Nephron progenitor cell (in vitro differentiated cells): ENCODE data around the gene LRRC23.

Source experiments
- DNase-seq: peaks from one replicate; pipeline ENCODE4 v3.0.0; 2021
- H3K27ac Mint-ChIP-seq: 2 replicates; pipeline ENCODE4 v1.8.0; 2021; ENCODE audit warnings: mild to moderate bottlenecking, moderate library complexity, mixed read lengths
- H3K27me3 Mint-ChIP-seq: 2 replicates; pipeline ENCODE4 v1.8.0; 2021; ENCODE audit warnings: mild to moderate bottlenecking, low read depth, mixed read lengths; ENCODE audit not compliant: poor library complexity
- H3K36me3 Mint-ChIP-seq: 2 replicates; pipeline ENCODE4 v1.8.0; 2021; ENCODE audit warnings: low read depth, mixed read lengths
- H3K4me1 Mint-ChIP-seq: 2 replicates; pipeline ENCODE4 v1.8.0; 2021; ENCODE audit warnings: mixed read lengths
- H3K4me3 Mint-ChIP-seq: 2 replicates; pipeline ENCODE4 v1.8.0; 2021; ENCODE audit warnings: mild to moderate bottlenecking, moderate library complexity, mixed read lengths
- H3K9me3 Mint-ChIP-seq: 2 replicates; pipeline ENCODE4 v1.8.0; 2021; ENCODE audit warnings: mild to moderate bottlenecking, moderate library complexity, mixed read lengths
- TF ChIP-seq, protein P1 (sequence below): fragments of 200-600 bp; sonication (generic); IDR thresholded peaks from 2 replicates; pipeline ENCODE4 v1.5.0; 2021; ENCODE audit warnings: antibody characterized with exemption

LRRC23 gene

DNA sequence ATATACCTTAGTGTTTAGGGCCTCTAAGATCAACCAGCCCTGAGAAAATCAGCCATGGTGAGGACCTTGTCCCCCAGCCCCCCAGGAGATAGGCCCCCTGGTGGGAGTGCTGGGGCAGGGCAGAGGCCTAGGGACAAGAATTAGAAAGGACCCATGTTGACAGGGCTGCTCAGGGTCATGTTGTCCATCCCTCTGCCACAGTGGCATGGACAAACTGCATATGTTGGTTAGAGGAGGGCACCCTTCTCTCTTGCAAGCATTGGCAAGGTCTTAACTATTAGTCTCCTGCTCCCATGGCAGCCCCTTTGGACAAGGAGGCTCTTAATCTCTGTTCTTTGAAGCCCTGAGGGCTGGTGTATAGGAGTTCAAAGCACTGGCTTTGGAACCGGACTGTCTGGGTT is 45.8 kb downstream of the LRRC23 start:
- no peaks in the 10 kb centered on the region for H3K9me3 Mint-ChIP-seq
- no peak for DNase-seq
- no peaks in the 10 kb centered on the region for H3K27me3 Mint-ChIP-seq
- no peak overlapping the region for H3K27ac Mint-ChIP-seq
- no peaks in the 10 kb centered on the region for H3K36me3 Mint-ChIP-seq
- no peak overlapping the region for H3K4me3 Mint-ChIP-seq
- peaks cover 49% of the 10 kb centered on the region for H3K4me1 Mint-ChIP-seq
- TF ChIP-seq, protein P1, sequence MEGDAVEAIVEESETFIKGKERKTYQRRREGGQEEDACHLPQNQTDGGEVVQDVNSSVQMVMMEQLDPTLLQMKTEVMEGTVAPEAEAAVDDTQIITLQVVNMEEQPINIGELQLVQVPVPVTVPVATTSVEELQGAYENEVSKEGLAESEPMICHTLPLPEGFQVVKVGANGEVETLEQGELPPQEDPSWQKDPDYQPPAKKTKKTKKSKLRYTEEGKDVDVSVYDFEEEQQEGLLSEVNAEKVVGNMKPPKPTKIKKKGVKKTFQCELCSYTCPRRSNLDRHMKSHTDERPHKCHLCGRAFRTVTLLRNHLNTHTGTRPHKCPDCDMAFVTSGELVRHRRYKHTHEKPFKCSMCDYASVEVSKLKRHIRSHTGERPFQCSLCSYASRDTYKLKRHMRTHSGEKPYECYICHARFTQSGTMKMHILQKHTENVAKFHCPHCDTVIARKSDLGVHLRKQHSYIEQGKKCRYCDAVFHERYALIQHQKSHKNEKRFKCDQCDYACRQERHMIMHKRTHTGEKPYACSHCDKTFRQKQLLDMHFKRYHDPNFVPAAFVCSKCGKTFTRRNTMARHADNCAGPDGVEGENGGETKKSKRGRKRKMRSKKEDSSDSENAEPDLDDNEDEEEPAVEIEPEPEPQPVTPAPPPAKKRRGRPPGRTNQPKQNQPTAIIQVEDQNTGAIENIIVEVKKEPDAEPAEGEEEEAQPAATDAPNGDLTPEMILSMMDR = peak; percentile 37

DNA sequence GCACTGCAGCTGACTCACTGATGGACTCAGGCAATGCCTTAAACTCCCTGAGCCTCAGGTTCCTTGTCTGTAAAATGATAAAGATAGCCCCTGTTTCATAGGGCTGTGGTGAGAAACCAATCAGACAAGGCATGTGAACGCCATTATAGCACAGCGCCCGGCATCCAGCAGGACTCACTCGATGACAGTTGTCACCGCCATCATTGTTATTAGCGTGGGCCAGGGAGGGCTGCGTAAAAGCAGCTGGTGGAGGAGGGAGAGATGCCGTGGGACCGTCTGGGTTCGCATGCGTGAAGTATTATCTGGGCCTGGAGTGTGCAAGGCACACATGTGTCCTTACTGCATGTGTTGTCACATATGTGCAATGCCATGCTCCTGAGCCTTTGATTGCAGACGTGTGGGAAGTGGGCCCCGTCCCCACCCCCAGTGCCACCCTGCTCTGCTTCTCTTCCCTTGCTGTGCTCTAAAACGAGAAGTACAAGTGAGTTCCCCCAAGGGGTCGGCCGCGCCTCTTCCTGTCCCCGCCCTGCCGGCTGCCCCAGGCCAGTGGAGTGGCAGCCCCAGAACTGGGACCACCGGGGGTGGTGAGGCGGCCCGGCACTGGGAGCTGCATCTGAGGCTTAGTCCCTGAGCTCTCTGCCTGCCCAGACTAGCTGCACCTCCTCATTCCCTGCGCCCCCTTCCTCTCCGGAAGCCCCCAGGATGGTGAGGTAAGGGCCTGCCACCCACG is 46.4 kb downstream of the LRRC23 start, which contains the start of gene PTPN6:
Gene PTPN6 (plus strand): TSS at position 546 of the 730 bp plus-strand sequence. CDS start 157 bp downstream, at position 703.
- no peaks in the 10 kb centered on the region for H3K9me3 Mint-ChIP-seq
- TF ChIP-seq, protein P1 = no peak
- no peak for DNase-seq
- H3K36me3 Mint-ChIP-seq = no peaks in the 10 kb centered on the region
- H3K4me1 Mint-ChIP-seq = peaks cover 46% of the 10 kb centered on the region
- no peak within 1 kb of the TSS for H3K4me3 Mint-ChIP-seq
- H3K27ac Mint-ChIP-seq = no peak within 1 kb of the TSS
- H3K27me3 Mint-ChIP-seq = no peaks in the 10 kb centered on the region

DNA sequence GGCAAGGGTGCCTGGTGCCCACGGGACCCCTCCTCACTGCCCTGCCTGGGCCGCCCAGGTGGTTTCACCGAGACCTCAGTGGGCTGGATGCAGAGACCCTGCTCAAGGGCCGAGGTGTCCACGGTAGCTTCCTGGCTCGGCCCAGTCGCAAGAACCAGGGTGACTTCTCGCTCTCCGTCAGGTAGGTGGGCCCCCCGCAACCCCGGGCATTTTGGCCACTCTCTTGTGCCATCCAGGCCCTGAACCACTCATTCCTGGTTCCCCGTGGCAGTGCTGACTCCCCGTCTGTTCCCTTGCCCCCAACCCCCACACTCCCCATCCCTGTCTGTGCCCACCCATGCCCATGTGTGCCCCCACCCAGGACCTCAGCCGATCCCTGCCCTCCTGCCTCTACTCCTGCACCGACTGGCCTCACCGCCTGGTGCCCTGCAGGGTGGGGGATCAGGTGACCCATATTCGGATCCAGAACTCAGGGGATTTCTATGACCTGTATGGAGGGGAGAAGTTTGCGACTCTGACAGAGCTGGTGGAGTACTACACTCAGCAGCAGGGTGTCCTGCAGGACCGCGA is 47.0 kb downstream of the LRRC23 start:
- H3K36me3 Mint-ChIP-seq = no peaks in the 10 kb centered on the region
- TF ChIP-seq, protein P1 = no peak
- no peak overlapping the region for H3K27ac Mint-ChIP-seq
- no peaks in the 10 kb centered on the region for H3K27me3 Mint-ChIP-seq
- H3K9me3 Mint-ChIP-seq = no peaks in the 10 kb centered on the region
- H3K4me1 Mint-ChIP-seq = peaks cover 46% of the 10 kb centered on the region
- DNase-seq = no peak
- H3K4me3 Mint-ChIP-seq = no peak overlapping the region

DNA sequence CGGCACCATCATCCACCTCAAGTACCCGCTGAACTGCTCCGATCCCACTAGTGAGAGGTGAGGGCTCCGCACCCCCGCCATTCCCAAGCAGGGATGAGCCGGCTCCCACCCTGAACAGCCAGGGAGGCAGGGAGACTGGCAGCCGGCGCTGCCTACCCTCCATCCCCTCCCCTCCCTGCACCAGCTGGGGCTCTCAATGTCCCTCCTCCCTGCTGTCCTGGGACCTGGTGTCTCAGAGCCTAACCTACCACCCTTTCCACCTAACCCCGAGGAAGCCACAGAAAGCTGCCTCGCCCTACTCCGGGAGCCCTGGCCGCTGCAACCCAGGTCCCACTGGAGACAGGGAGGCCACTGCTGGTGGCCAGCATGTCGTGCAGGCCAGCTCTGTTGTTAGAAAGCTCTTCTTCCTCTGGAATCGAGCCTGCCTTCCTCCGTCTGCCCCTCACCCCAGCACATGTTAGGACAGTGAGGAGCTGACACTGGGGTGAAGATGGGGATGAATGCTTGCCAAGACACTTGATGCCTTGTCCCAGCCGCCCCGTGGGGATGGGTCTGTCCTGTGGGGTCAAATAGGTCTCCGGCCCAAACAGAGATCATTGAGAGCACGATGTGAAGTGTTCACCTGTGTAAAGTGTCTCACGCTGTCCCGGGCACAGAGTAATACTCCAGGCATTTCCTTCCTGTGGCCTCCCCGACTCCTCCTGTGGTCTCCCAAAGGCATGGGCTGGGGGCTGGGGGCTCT is 47.7 kb downstream of the LRRC23 start:
- Mint-ChIP-seq H3K4me3 (no peak overlapping the region), H3K36me3 (no peaks in the 10 kb centered on the region), H3K4me1 (peaks cover 46% of the 10 kb centered on the region), H3K27me3 (no peaks in the 10 kb centered on the region), H3K9me3 (no peaks in the 10 kb centered on the region), H3K27ac (no peak overlapping the region)
- TF ChIP-seq, protein P1 = no peak
- DNase-seq = no peak

DNA sequence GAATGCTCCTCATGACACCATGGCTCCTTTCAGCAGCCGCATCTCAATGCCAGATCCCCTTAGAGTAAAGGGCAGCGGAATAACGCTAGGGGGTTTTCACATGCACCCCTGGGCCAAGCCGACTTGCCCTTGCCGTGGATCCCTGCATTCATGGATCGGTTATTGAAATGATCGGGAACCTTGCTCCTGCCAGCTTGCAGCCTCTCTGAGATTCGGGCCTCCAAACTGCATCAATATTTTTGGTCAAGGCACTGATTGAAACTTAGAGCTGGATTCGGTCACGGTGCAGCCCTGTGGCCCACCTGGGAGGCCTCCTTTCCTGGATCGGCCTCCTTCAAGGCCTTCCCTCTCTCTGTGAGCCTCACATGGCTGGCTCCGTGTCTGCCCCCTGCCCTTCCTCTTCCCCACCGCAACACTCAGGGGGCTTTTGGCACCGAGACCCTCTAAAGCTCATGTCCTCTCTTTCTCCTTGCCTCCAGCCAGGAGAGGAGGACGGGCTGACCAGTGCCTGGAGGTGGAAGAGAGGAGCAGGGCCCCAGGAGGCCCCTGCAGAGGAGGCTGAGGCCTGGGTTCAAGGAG is 48.3 kb downstream of the LRRC23 start:
- TF ChIP-seq, protein P1 = no peak
- no peaks in the 10 kb centered on the region for H3K9me3 Mint-ChIP-seq
- no peak overlapping the region for H3K4me3 Mint-ChIP-seq
- peak overlapping the region; percentile 45 for H3K27ac Mint-ChIP-seq
- no peak for DNase-seq
- H3K4me1 Mint-ChIP-seq = peaks cover 47% of the 10 kb centered on the region
- H3K27me3 Mint-ChIP-seq = peaks cover 2% of the 10 kb centered on the region
- no peaks in the 10 kb centered on the region for H3K36me3 Mint-ChIP-seq
